Ishikawa (cell line): ENCODE measurements around the gene SAP25.

Source experiments
- CEBPB ChIP-seq: IDR thresholded peaks from 2 replicates; pipeline ENCODE4 v1.6.1; 2012
- CREB1 ChIP-seq: IDR thresholded peaks from 2 replicates; pipeline ENCODE4 v1.6.1; 2012; ENCODE audit warnings: low read depth
- EGR1 ChIP-seq: IDR thresholded peaks from 2 replicates; pipeline ENCODE4 v1.6.1; 2012
- EP300 ChIP-seq: IDR thresholded peaks from 2 replicates; pipeline ENCODE4 v1.6.1; 2012; ENCODE audit warnings: borderline replicate concordance
- FOXM1 ChIP-seq: IDR thresholded peaks from 2 replicates; pipeline ENCODE4 v1.6.1; 2012; ENCODE audit warnings: low read depth, borderline replicate concordance
- NFIC ChIP-seq: IDR thresholded peaks from 2 replicates; pipeline ENCODE4 v1.6.1; 2012
- RAD21 ChIP-seq: IDR thresholded peaks from 2 replicates; pipeline ENCODE4 v1.6.1; 2012; ENCODE audit warnings: low read depth
- TAF1 ChIP-seq: IDR thresholded peaks from 2 replicates; pipeline ENCODE4 v1.6.1; 2012; ENCODE audit warnings: low read depth, mild to moderate bottlenecking
- TCF12 ChIP-seq: IDR thresholded peaks from 2 replicates; pipeline ENCODE4 v1.6.1; 2012; ENCODE audit warnings: low read depth
- TEAD4 ChIP-seq: IDR thresholded peaks from 2 replicates; pipeline ENCODE4 v1.6.1; 2012
- YY1 ChIP-seq: IDR thresholded peaks from 2 replicates; pipeline ENCODE4 v1.6.1; 2012; ENCODE audit warnings: low read depth
- ZBTB7A ChIP-seq: IDR thresholded peaks from 2 replicates; pipeline ENCODE4 v1.6.1; 2012; ENCODE audit warnings: low read depth
- TF ChIP-seq, protein P1 (sequence below): IDR thresholded peaks from 2 replicates; pipeline ENCODE4 v1.6.1; 2012; ENCODE audit warnings: low read depth, mild to moderate bottlenecking
- TF ChIP-seq, protein P2 (sequence below): IDR thresholded peaks from 2 replicates; pipeline ENCODE4 v1.6.1; 2012
- TF ChIP-seq, protein P3 (sequence below): IDR thresholded peaks from 2 replicates; pipeline ENCODE4 v1.6.1; 2012

The SAP25 gene

DNA sequence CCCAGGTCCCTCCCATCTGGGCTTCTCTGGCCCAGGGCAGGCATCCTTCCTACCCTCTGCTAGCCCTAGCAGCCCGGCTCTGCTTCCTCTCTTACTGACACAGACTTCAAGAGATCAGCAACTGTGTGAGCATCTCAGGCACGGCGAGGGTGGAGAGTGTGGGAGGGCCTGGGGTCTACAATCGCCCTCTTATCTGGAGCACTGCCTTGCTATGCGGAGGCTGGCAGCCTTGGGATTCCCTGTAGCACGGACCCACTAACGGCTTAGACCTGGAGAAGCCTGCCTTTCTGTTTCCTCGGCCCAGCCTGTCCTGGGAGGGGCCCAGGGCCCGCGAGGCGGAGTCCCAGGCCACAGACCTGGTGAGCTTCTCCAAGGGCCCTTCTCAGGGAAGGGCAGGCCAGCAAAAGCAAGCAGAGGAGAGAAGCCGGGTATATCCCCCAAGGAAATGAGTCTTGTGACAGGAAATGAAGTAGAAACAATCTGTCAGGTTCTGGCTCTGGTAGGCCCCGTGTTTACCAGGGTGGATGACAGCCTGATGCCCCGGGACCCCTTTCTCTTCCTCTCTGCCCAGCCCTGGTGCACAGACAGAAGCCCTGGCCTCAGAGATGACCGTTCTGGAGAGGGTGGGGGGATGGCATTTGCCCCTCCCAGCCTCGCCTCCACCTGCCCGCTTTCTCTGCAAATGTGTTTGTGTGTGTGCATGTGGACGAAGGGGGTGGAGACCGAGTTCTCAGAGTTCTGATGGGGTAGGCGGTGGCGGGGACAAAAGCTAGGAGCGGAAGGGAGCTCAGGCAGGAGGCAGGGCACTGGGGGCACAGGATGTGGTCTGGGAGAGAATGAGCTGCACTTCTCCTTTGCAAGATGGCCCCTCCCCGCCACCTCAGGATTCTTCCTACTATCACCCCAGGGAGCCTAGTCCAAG, 9.7 kb upstream of the SAP25 start:
- no peak for TF ChIP-seq YY1
- TF ChIP-seq, protein P1, sequence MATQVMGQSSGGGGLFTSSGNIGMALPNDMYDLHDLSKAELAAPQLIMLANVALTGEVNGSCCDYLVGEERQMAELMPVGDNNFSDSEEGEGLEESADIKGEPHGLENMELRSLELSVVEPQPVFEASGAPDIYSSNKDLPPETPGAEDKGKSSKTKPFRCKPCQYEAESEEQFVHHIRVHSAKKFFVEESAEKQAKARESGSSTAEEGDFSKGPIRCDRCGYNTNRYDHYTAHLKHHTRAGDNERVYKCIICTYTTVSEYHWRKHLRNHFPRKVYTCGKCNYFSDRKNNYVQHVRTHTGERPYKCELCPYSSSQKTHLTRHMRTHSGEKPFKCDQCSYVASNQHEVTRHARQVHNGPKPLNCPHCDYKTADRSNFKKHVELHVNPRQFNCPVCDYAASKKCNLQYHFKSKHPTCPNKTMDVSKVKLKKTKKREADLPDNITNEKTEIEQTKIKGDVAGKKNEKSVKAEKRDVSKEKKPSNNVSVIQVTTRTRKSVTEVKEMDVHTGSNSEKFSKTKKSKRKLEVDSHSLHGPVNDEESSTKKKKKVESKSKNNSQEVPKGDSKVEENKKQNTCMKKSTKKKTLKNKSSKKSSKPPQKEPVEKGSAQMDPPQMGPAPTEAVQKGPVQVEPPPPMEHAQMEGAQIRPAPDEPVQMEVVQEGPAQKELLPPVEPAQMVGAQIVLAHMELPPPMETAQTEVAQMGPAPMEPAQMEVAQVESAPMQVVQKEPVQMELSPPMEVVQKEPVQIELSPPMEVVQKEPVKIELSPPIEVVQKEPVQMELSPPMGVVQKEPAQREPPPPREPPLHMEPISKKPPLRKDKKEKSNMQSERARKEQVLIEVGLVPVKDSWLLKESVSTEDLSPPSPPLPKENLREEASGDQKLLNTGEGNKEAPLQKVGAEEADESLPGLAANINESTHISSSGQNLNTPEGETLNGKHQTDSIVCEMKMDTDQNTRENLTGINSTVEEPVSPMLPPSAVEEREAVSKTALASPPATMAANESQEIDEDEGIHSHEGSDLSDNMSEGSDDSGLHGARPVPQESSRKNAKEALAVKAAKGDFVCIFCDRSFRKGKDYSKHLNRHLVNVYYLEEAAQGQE: no peak
- TF ChIP-seq TAF1: no peak
- no peak for TF ChIP-seq NFIC
- TF ChIP-seq FOXM1: no peak
- TF ChIP-seq EP300: no peak
- TF ChIP-seq, protein P2, sequence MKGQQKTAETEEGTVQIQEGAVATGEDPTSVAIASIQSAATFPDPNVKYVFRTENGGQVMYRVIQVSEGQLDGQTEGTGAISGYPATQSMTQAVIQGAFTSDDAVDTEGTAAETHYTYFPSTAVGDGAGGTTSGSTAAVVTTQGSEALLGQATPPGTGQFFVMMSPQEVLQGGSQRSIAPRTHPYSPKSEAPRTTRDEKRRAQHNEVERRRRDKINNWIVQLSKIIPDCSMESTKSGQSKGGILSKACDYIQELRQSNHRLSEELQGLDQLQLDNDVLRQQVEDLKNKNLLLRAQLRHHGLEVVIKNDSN: no peak

DNA sequence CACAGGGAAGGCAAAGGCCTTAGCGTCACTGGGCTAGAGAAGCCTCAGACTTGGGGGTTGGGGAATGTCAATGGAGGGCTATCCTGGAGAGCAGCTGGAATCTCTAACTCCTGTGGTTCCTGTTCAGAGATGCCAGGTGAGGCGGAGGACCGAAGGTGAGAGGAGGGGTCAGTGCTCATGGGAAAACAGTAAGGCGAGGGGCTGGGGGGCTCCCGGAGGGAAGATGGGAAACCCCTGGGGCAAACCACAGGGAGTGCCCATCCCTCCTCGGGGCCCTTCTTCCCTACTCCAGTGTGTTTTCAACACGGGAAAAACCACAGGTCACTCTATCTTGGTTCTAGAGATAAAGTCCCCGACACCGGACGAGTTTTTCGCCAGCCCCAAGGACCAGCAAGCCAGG, 8.9 kb upstream of the SAP25 start:
- TF ChIP-seq FOXM1 (no peak), TCF12 (no peak), ZBTB7A (no peak), RAD21 (no peak), EGR1 (no peak), CEBPB (no peak), CREB1 (no peak), EP300 (no peak), NFIC (no peak), TEAD4 (no peak), YY1 (no peak), TAF1 (no peak)
- TF ChIP-seq, protein P1: no peak
- TF ChIP-seq, protein P2: no peak
- TF ChIP-seq, protein P3, sequence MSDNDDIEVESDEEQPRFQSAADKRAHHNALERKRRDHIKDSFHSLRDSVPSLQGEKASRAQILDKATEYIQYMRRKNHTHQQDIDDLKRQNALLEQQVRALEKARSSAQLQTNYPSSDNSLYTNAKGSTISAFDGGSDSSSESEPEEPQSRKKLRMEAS: no peak

DNA sequence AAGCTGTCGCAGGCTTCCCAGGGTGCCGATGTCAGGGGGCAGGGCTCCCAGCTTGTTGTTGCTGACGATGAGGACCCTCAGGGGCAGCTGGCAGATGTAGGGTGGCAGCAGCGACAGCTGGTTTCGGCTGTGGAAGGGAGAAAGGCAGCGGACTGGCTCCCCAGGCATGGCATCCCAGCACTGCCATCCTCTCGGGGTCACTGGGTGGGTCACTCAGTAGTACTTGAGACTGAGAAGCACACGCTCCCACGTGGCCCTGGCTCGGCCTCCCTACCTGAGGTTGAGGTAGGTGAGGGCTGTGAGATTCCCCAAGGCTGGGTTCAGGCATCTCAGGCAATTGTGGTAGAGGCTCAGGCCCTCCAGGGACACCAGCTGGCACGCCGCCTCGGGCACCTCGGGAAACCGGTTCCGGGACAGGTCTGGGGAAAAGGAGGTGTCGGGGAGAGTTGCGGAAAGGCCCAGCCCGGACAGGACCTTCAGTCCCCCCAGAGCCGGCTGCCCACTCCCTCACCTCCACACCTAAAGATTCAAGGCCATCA, 8.4 kb upstream of the SAP25 start:
- no peak for TF ChIP-seq ZBTB7A
- TF ChIP-seq TEAD4: no peak
- TF ChIP-seq TCF12: no peak
- TF ChIP-seq, protein P1: no peak
- no peak for TF ChIP-seq CREB1

DNA sequence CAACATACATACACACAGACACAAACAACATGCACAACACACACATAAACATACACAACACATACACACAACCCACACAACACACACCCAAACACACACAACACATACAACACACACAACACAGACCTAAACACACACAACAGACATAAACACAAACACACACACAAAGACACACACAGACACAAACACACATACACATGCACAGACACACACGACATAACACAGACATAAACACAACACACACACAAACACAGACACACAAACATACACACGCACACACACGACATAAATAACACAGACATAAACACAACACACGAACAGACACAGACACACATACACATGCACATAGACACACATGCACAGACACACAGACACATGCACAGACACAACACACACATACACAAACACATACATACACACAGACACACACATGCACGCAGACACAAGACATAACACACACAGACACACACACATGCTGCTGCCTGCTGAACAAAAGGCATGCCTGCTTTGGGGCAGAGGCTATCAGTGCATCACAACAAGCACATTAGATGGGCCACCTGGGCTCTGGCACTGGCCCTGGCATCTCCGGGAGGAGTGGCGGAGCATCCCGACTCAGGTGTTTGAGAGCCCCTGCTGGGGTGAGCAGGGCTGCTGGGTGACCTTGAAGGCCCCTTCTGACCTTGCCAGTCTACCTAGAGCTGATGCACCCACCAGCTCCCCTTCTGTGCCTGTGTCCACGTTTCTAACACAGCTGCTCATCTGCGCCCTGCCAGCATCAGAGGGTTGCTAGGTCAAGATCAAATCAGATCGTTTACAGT, 7.0 kb upstream of the SAP25 start:
- TF ChIP-seq, protein P1: no peak
- TF ChIP-seq, protein P3: no peak
- TF ChIP-seq TCF12 (no peak), EGR1 (no peak), EP300 (no peak), RAD21 (no peak), TAF1 (no peak), FOXM1 (no peak), NFIC (no peak), CEBPB (no peak), YY1 (no peak), TEAD4 (no peak)
- TF ChIP-seq, protein P2: no peak
